Bronchial epithelial cell (primary cell): Measurements from ENCODE around the gene PHKA1. TPM values are rescaled to one million over a fixed set of nuclear protein-coding genes. Genes with fewer than 3 reads are reported as not detected.
"Not testable (repeated sequence)": the region's sequence is repeated elsewhere in the genome, so short reads cannot be mapped to it uniquely, and the experiment has no call there.

Experiments
- DNase-seq: peaks from one replicate; pipeline ENCODE4 v3.0.0-alpha.2; 2010; ENCODE audit warnings: low read depth
- FAIRE-seq: peaks from 2 replicates; lab custom pipeline; 2011; peaks lifted over from hg19 to GRCh38; lab: Jason Lieb, UNC
- H3K27me3 ChIP-seq: 2 replicates; pipeline ENCODE4 v1.5.1; 2011; ENCODE audit warnings: low read length; ENCODE audit not compliant: control insufficient read depth, insufficient read depth
- H3K36me3 ChIP-seq: 2 replicates; pipeline ENCODE4 v1.5.1; 2011; ENCODE audit warnings: low read length; ENCODE audit not compliant: control insufficient read depth, insufficient read depth
- H3K4me3 ChIP-seq: 2 replicates; pipeline ENCODE4 v1.5.1; 2011; ENCODE audit warnings: mild to moderate bottlenecking, low read depth, low read length, control low read depth
- CTCF ChIP-seq: IDR thresholded peaks from 2 replicates; pipeline ENCODE4 v1.5.1; 2011; ENCODE audit warnings: mild to moderate bottlenecking, moderate library complexity, low read length, control low read depth, inconsistent platforms; ENCODE audit not compliant: insufficient read depth, severe bottlenecking
- total RNA-seq: library from RNA; depleted of rRNA; stranded (reverse); fragments of >200 nt; gene quantifications from 2 replicates; pipeline ENCODE4 v1.2.1, GENCODE V29; 2014

The PHKA1 gene
- total RNA-seq, 1 donor from 2014 or later = 13.4 TPM

- Histone ChIP-seq H3K27me3 (no peaks in the 10 kb centered on the region), H3K4me3 (peak within 1 kb of the TSS; percentile 65), H3K36me3 (no peaks in the 10 kb centered on the region)
- TF ChIP-seq CTCF = no peak
- FAIRE-seq (no peak), DNase-seq (peak; percentile 69)
These were observed 141.6 kb downstream of the PHKA1 start, which contains the start of gene HDAC8 for GRCh38 chrX:72572248-72573157. HDAC8 (minus strand) TSS chrX:72572843; CDS start chrX:72572761, 82 bp downstream.

- peaks cover 1% of the 10 kb centered on the region for H3K36me3 ChIP-seq
- H3K4me3 ChIP-seq = no peak overlapping the region
- TF ChIP-seq CTCF = peak; percentile 19
- no peak for FAIRE-seq
- no peaks in the 10 kb centered on the region for H3K27me3 ChIP-seq
- DNase-seq = peak; percentile 78
These were observed 144.3 kb downstream of the PHKA1 start for GRCh38 chrX:72569786-72570185.

- DNase-seq (no peak), FAIRE-seq (no peak)
- no peaks in the 10 kb centered on the region for H3K27me3 ChIP-seq
- H3K4me3 ChIP-seq = no peak overlapping the region
- peaks cover 1% of the 10 kb centered on the region for H3K36me3 ChIP-seq
- no peak for TF ChIP-seq CTCF
These were observed 145.6 kb downstream of the PHKA1 start for GRCh38 chrX:72568406-72569092.

- Histone ChIP-seq H3K4me3 (no peak overlapping the region), H3K36me3 (peaks cover 1% of the 10 kb centered on the region), H3K27me3 (no peaks in the 10 kb centered on the region)
- no peak for DNase-seq
- no peak for FAIRE-seq
- TF ChIP-seq CTCF = no peak
These were observed 147.7 kb downstream of the PHKA1 start for GRCh38 chrX:72566448-72566847.

GRCh38 chrX:72559655-72560054, 154.5 kb downstream of the PHKA1 start:
- H3K36me3 ChIP-seq, DNase-seq, H3K27me3 ChIP-seq, H3K4me3 ChIP-seq, FAIRE-seq: not testable (repeated sequence)
